HepG2 (cell line): ENCODE results near the gene VPS37B. TPM values are rescaled to one million over a fixed set of nuclear protein-coding genes. Genes with fewer than 3 reads are reported as not detected.

Source experiments
- CEBPZ ChIP-seq: IDR thresholded peaks from 2 replicates; pipeline ENCODE4 v1.6.1; 2012; ENCODE audit warnings: low read length, improper control_type of control experiment
- HDAC6 ChIP-seq: fragments of 200-600 bp; sonication (generic); IDR thresholded peaks from 2 replicates; pipeline ENCODE4 v1.7.0; 2017; ENCODE audit warnings: mild to moderate bottlenecking, antibody characterized with exemption, low read length, low read depth
- HNRNPLL ChIP-seq: fragments of 200-400 bp; formaldehyde crosslinking; IDR thresholded peaks from 2 replicates; pipeline ENCODE4 v1.6.1; 2017; ENCODE audit warnings: mild to moderate bottlenecking, low read depth, low read length; ENCODE audit not compliant: poor library complexity, severe bottlenecking
- KDM3A ChIP-seq: IDR thresholded peaks from 2 replicates; pipeline ENCODE4 v1.6.1; 2018; ENCODE audit warnings: low read depth, missing compliant biosample characterization
- MEIS2 ChIP-seq: sonication (generic); formaldehyde crosslinking; IDR thresholded peaks from 2 replicates; pipeline ENCODE4 v1.9.0; 2021; ENCODE audit warnings: mild to moderate bottlenecking, missing genetic modification reagents
- MXD4 ChIP-seq: IDR thresholded peaks from 2 replicates; pipeline ENCODE4 v1.6.1; 2016; ENCODE audit warnings: mild to moderate bottlenecking, missing biosample characterization, missing genetic modification reagents
- MZF1 ChIP-seq: sonication (generic); formaldehyde crosslinking; IDR thresholded peaks from 2 replicates; pipeline ENCODE4 v1.8.1; 2023; ENCODE audit warnings: mild to moderate bottlenecking, missing genetic modification reagents, borderline replicate concordance
- PRMT3 ChIP-seq: sonication (generic); formaldehyde crosslinking; IDR thresholded peaks from 2 replicates; pipeline ENCODE4 v1.8.1; 2022; ENCODE audit warnings: low read depth, mild to moderate bottlenecking, moderate library complexity, missing genetic modification reagents, borderline replicate concordance
- SALL1 ChIP-seq: sonication (generic); formaldehyde crosslinking; IDR thresholded peaks from 2 replicates; pipeline ENCODE4 v1.8.0; 2022; ENCODE audit warnings: mild to moderate bottlenecking, missing genetic modification reagents
- SAP130 ChIP-seq: IDR thresholded peaks from 2 replicates; pipeline ENCODE4 v1.6.1; 2016; ENCODE audit warnings: low read depth
- SCMH1 ChIP-seq: sonication (generic); formaldehyde crosslinking; IDR thresholded peaks from 2 replicates; pipeline ENCODE4 v1.9.0; 2021; ENCODE audit warnings: missing genetic modification reagents, mild to moderate bottlenecking, borderline replicate concordance
- SIN3A ChIP-seq: IDR thresholded peaks from 2 replicates; pipeline ENCODE4 v1.6.1; 2011; ENCODE audit warnings: low read depth, mild to moderate bottlenecking, control low read depth, low read length, borderline replicate concordance
- YEATS2 ChIP-seq: sonication (generic); formaldehyde crosslinking; IDR thresholded peaks from 2 replicates; pipeline ENCODE4 v1.4.0; 2020; ENCODE audit warnings: missing genetic modification reagents, borderline replicate concordance
- ZFYVE20 ChIP-seq: sonication (generic); formaldehyde crosslinking; IDR thresholded peaks from 2 replicates; pipeline ENCODE4 v1.8.0; 2023; ENCODE audit warnings: low read depth, mild to moderate bottlenecking, moderate library complexity, missing genetic modification reagents, borderline replicate concordance
- ZNF205 ChIP-seq: IDR thresholded peaks from 2 replicates; pipeline ENCODE4 v1.6.1; 2018; ENCODE audit warnings: missing biosample characterization, missing genetic modification reagents
- ZNF251 ChIP-seq: sonication (generic); formaldehyde crosslinking; IDR thresholded peaks from 2 replicates; pipeline ENCODE4 v1.9.0; 2021; ENCODE audit warnings: mild to moderate bottlenecking, missing genetic modification reagents
- ZNF256 ChIP-seq: sonication (generic); formaldehyde crosslinking; conservative IDR thresholded peaks from 2 replicates; pipeline ENCODE4 v1.4.0; 2020; ENCODE audit warnings: missing genetic modification reagents
- ZNF282 ChIP-seq: fragments of 450-650 bp; IDR thresholded peaks from 2 replicates; pipeline ENCODE4 v1.6.1; 2018; ENCODE audit not compliant: partially characterized antibody
- ZNF530 ChIP-seq: sonication (generic); formaldehyde crosslinking; IDR thresholded peaks from 2 replicates; pipeline ENCODE4 v1.5.0; 2020; ENCODE audit warnings: low read depth, mild to moderate bottlenecking, missing genetic modification reagents
- ZNF563 ChIP-seq: sonication (generic); formaldehyde crosslinking; IDR thresholded peaks from 2 replicates; pipeline ENCODE4 v1.8.0; 2022; ENCODE audit warnings: mild to moderate bottlenecking, moderate library complexity, missing genetic modification reagents
- ZNF839 ChIP-seq: sonication (generic); formaldehyde crosslinking; IDR thresholded peaks from 2 replicates; pipeline ENCODE4 v1.4.0; 2020; ENCODE audit warnings: missing genetic modification reagents, mild to moderate bottlenecking, borderline replicate concordance
- ZSCAN5A ChIP-seq: sonication (generic); formaldehyde crosslinking; IDR thresholded peaks from 2 replicates; pipeline ENCODE4 v1.8.0; 2022; ENCODE audit warnings: mild to moderate bottlenecking, missing genetic modification reagents, borderline replicate concordance
- polyA plus RNA-seq, 8 experiments: library from polyadenylated mRNA; depleted of rRNA in 3 of 8; stranded (reverse) in 7 of 8; unstranded in 1 of 8; fragments of >200 nt; fragmentation: Illumina TruSeq in 4 of 8; extraction: Trizol in 4 of 8; gene quantifications; 2 replicates each; pipeline versions ENCODE4 v1.2.1 to v1.2.3, GENCODE V29; 2011 to 2016; ENCODE audit warnings: low read depth in 4 of 8, missing spikeins in 1 of 8, mixed read lengths in 1 of 8; ENCODE audit not compliant: insufficient read depth in 1 of 8
- total RNA-seq, 5 experiments: library from RNA; depleted of rRNA; stranded (reverse); fragments of >200 nt; fragmentation: Illumina TruSeq; extraction: Trizol; gene quantifications; 2 replicates each; pipeline ENCODE4 v1.2.3, GENCODE V29; 2016; ENCODE audit warnings: low read depth in 1 of 5
- TF ChIP-seq, protein P1 (sequence below): fragments of 450-650 bp; IDR thresholded peaks from 2 replicates; pipeline ENCODE4 v1.6.1; 2017; ENCODE audit warnings: mild to moderate bottlenecking

The VPS37B gene
- total and polyA plus RNA-seq, 2 of the 13 experiments (the other 11 are each of a cell fraction or from before 2014, with no cell fraction given) = 4.6 to 5.3 TPM

DNA sequence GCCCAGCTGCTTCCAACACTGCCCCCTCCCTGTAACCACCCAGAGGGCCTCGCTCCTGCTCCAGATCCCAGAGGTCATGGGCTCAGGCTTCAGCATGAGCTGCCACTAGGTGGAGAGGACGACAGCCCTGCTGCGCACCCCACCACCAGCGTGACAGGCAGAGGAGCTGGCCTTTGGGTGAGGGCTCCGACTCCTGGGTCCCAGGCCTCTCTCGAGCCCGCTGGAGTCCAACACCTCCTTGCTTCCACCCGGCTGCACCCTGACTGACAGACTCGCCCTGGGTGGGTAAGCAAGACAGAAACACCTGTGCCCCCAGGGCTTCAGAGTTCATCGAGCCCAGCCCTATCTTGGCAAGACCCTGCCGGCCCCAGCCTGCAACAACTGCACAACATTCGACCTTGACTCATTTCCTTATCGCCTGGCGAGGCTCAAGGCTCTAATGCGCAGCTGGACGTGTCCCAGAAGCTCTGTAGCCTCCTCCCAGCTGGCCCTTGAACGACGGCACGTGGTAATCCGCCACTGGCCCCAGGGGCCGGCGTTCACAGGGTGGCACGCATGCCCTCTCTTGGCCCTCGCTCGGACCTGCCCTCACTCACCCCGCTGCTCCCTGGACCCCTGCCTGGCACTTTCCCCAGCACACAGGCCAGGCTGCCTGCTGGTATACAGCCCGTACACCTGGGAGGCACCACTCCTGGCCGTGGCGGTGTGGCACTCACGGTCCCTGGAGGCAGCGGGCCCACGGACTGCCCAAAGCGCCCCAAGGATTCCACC is 28.0 kb downstream of the VPS37B start (continued):
- TF ChIP-seq ZSCAN5A (CRISPR knock-in tag) = no peak
- no peak for TF ChIP-seq ZNF282
- no peak for TF ChIP-seq ZNF205 (CRISPR knock-in tag)
- TF ChIP-seq PRMT3 = no peak
- no peak for TF ChIP-seq ZFYVE20 (CRISPR knock-in tag)
- TF ChIP-seq ZNF839 (CRISPR knock-in tag) = no peak
- no peak for TF ChIP-seq ZNF530 (CRISPR knock-in tag)
- no peak for TF ChIP-seq ZNF251 (CRISPR knock-in tag)
- TF ChIP-seq HNRNPLL = peak; percentile 30
- TF ChIP-seq ZNF563 (CRISPR knock-in tag) = no peak
- TF ChIP-seq SAP130 (CRISPR knock-in tag) = peak; percentile 39; the same call in 1 of the 2 replicates
- TF ChIP-seq KDM3A = no peak
- no peak for TF ChIP-seq SIN3A
- TF ChIP-seq, protein P1, sequence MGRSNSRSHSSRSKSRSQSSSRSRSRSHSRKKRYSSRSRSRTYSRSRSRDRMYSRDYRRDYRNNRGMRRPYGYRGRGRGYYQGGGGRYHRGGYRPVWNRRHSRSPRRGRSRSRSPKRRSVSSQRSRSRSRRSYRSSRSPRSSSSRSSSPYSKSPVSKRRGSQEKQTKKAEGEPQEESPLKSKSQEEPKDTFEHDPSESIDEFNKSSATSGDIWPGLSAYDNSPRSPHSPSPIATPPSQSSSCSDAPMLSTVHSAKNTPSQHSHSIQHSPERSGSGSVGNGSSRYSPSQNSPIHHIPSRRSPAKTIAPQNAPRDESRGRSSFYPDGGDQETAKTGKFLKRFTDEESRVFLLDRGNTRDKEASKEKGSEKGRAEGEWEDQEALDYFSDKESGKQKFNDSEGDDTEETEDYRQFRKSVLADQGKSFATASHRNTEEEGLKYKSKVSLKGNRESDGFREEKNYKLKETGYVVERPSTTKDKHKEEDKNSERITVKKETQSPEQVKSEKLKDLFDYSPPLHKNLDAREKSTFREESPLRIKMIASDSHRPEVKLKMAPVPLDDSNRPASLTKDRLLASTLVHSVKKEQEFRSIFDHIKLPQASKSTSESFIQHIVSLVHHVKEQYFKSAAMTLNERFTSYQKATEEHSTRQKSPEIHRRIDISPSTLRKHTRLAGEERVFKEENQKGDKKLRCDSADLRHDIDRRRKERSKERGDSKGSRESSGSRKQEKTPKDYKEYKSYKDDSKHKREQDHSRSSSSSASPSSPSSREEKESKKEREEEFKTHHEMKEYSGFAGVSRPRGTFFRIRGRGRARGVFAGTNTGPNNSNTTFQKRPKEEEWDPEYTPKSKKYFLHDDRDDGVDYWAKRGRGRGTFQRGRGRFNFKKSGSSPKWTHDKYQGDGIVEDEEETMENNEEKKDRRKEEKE = no peak
- no peak for TF ChIP-seq CEBPZ
- TF ChIP-seq SCMH1 = no peak
- peak; percentile 42; the same call in 1 of the 2 replicates for TF ChIP-seq SALL1 (CRISPR knock-in tag)
- no peak for TF ChIP-seq YEATS2 (CRISPR knock-in tag)
- TF ChIP-seq HDAC6 = no peak
- no peak for TF ChIP-seq MXD4 (CRISPR knock-in tag)
- peak; percentile 38; the same call in 1 of the 2 replicates for TF ChIP-seq MEIS2 (CRISPR knock-in tag)
- TF ChIP-seq MZF1 (CRISPR knock-in tag) = no peak
- no peak for TF ChIP-seq ZNF256 (CRISPR knock-in tag)
